ENCODE data around the gene FMN2. TPM values are rescaled to one million over a fixed set of nuclear protein-coding genes. Genes with fewer than 3 reads are reported as not detected.

The FMN2 gene
- total RNA-seq, 1 experiment from 2014 or later: 0.59 TPM

DNA sequence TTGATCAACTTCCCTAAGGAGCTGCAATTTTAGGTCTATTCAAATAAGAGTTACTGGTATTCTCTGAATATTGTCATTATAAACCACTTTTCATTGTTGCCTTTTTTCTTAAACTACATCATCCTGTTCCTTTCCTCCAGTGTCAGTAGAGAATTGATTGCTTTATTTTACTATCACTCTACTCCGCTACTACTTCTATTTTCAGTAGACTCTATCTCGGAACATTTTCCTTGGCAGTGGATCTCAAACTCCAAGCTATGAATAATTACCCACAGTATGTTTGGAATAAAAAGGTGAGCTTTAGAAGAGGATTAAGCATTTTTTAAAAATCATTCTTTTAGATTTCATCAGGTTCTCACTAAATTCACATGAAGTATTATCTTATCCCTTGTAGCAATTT is 295.4 kb downstream of the FMN2 start:
- H4K91ac ChIP-seq (ENCODE audit: insufficient read length, low read depth, low read length): no peak overlapping the region
- H3K9ac ChIP-seq (ENCODE audit: extremely low read depth, insufficient read length, low read length): no peak overlapping the region
- no peak overlapping the region for H4K8ac ChIP-seq (replicated peaks; ENCODE audit: insufficient read length, low read depth, low read length)
- Mint-ChIP-seq H3K4me3 (no peak overlapping the region), H3K27ac (no peak overlapping the region), H3K9me3 (peaks cover 7% of the 10 kb centered on the region in 2 experiments; a peak in 3 of 5 replicates), H3K27me3 (ENCODE audit: low read depth) (no peaks in the 10 kb centered on the region), H3K36me3 (ENCODE audit: insufficient read depth in 1 of 3, low read depth in 3 of 3) (peaks cover 1 to 2% (median 2%) of the 10 kb centered on the region in 3 experiments; a peak in 2 of 7 replicates), H3K4me1 (peaks cover 5 to 6% of the 10 kb centered on the region in 2 experiments; a peak in 3 of 4 replicates)
- no peaks in the 10 kb centered on the region for H3K79me2 ChIP-seq (ENCODE audit: insufficient read depth, low read length)
- no CpG with 5 or more reads among the region's 2 CpGs for WGBS (ENCODE audit: extremely low coverage, insufficient read length, low lambda C conversion rate)
- H2BK15ac ChIP-seq (ENCODE audit: low read depth, low read length): no peak overlapping the region
- no peak overlapping the region for H3K56ac ChIP-seq (ENCODE audit: insufficient read length, low read depth, low read length)
- TF ChIP-seq, protein P1, sequence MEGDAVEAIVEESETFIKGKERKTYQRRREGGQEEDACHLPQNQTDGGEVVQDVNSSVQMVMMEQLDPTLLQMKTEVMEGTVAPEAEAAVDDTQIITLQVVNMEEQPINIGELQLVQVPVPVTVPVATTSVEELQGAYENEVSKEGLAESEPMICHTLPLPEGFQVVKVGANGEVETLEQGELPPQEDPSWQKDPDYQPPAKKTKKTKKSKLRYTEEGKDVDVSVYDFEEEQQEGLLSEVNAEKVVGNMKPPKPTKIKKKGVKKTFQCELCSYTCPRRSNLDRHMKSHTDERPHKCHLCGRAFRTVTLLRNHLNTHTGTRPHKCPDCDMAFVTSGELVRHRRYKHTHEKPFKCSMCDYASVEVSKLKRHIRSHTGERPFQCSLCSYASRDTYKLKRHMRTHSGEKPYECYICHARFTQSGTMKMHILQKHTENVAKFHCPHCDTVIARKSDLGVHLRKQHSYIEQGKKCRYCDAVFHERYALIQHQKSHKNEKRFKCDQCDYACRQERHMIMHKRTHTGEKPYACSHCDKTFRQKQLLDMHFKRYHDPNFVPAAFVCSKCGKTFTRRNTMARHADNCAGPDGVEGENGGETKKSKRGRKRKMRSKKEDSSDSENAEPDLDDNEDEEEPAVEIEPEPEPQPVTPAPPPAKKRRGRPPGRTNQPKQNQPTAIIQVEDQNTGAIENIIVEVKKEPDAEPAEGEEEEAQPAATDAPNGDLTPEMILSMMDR (conservative IDR thresholded peaks at IDR 0.05): no peak
- H3K18ac ChIP-seq (ENCODE audit: insufficient read length, low read depth, low read length): no peak overlapping the region
- no peak overlapping the region for H2BK12ac ChIP-seq (ENCODE audit: insufficient read length, low read depth, low read length)
- H3K4me2 ChIP-seq (ENCODE audit: insufficient read depth, insufficient read length, low read length): no peak overlapping the region
- no peak overlapping the region for H4K5ac ChIP-seq (ENCODE audit: insufficient read length, low read depth, low read length)
- H3K9me3 ChIP-seq (ENCODE audit: control insufficient read depth, low read depth, low read length): no peaks in the 10 kb centered on the region
- H4K20me1 ChIP-seq (ENCODE audit: control insufficient read depth, insufficient read depth, insufficient read length): no peaks in the 10 kb centered on the region
- H3K27me3 ChIP-seq (ENCODE audit: insufficient read depth, low read length): no peaks in the 10 kb centered on the region
- H2BK5ac ChIP-seq (ENCODE audit: insufficient read length, low read length): no peak overlapping the region
- no peak overlapping the region for H3T11ph ChIP-seq (ENCODE audit: low read length)
- no peak overlapping the region for H2AFZ ChIP-seq (ENCODE audit: low read length)
- no peaks in the 10 kb centered on the region for H3K4me1 ChIP-seq (ENCODE audit: insufficient read depth, low read length)
- no peaks in the 10 kb centered on the region for H3K79me1 ChIP-seq (ENCODE audit: insufficient read depth, low read depth, low read length, poor library complexity, severe bottlenecking)
- H2BK20ac ChIP-seq (ENCODE audit: low read depth, low read length, poor library complexity, severe bottlenecking): no peak overlapping the region
- DNase-seq: no peak
- no peak overlapping the region for H2AK5ac ChIP-seq (ENCODE audit: insufficient read length, low read length)
- no peak overlapping the region for H3K4ac ChIP-seq (ENCODE audit: low read depth, low read length)
- H3K23me2 ChIP-seq (ENCODE audit: insufficient read length, low read depth, low read length, poor library complexity, severe bottlenecking): no peaks in the 10 kb centered on the region
- no peak overlapping the region for H3K14ac ChIP-seq (ENCODE audit: insufficient read depth, low read length)
- no peak overlapping the region for H3K23ac ChIP-seq (ENCODE audit: insufficient read length, low read depth, low read length)
- H3K27ac ChIP-seq (ENCODE audit: insufficient read length, low read depth, low read length): no peak overlapping the region
- no peak overlapping the region for H2BK120ac ChIP-seq (ENCODE audit: low read depth, low read length, poor library complexity, severe bottlenecking)
